Measurements from ENCODE around the gene PLEKHA6. TPM values are rescaled to one million over a fixed set of nuclear protein-coding genes. Genes with fewer than 3 reads are reported as not detected.

Gene PLEKHA6
- total RNA-seq, 1 experiment from 2014 or later = 2.1 TPM

GRCh38 chr1:204172404-204173029, 187.2 kb downstream of the PLEKHA6 start:
- peaks cover 32 to 34% of the 10 kb centered on the region in 2 experiments for H3K9me3 Mint-ChIP-seq
- H3K4me3 Mint-ChIP-seq = no peak overlapping the region

More at GRCh38 chr1:204172404-204173029, 187.2 kb downstream of the PLEKHA6 start:
- H3K79me2 ChIP-seq (ENCODE audit: insufficient read depth, low read length) = no peaks in the 10 kb centered on the region
- no peak overlapping the region for H3K9ac ChIP-seq (ENCODE audit: extremely low read depth, insufficient read length, low read length)
- H3K23ac ChIP-seq (ENCODE audit: insufficient read length, low read depth, low read length) = no peak overlapping the region
- WGBS (ENCODE audit: extremely low coverage, insufficient read length, low lambda C conversion rate) = no CpG with 5 or more reads among the region's 2 CpGs
- no peak overlapping the region for H2BK15ac ChIP-seq (ENCODE audit: low read depth, low read length)
- H3K4ac ChIP-seq (ENCODE audit: low read depth, low read length) = no peak overlapping the region
- no peak overlapping the region for H4K91ac ChIP-seq (ENCODE audit: insufficient read length, low read depth, low read length)
- H2AFZ ChIP-seq (ENCODE audit: low read length) = no peak overlapping the region
- Mint-ChIP-seq H3K27me3 (ENCODE audit: low read depth) (peaks cover 13% of the 10 kb centered on the region), H3K27ac (no peak overlapping the region; a peak in 1 of 7 replicates), H3K4me1 (no peaks in the 10 kb centered on the region), H3K36me3 (ENCODE audit: insufficient read depth in 1 of 3, low read depth in 3 of 3) (peaks cover 0 to 17% (median 8%) of the 10 kb centered on the region in 3 experiments; a peak in 5 of 7 replicates)
- H3K9me3 ChIP-seq (ENCODE audit: control insufficient read depth, low read depth, low read length) = peaks cover 21% of the 10 kb centered on the region
- no peak overlapping the region for H3K27ac ChIP-seq (ENCODE audit: insufficient read length, low read depth, low read length)
- H3K27me3 ChIP-seq (ENCODE audit: insufficient read depth, low read length) = no peaks in the 10 kb centered on the region
- no peak overlapping the region for H2BK20ac ChIP-seq (ENCODE audit: low read depth, low read length, poor library complexity, severe bottlenecking)
- no peak overlapping the region for H2BK5ac ChIP-seq (ENCODE audit: insufficient read length, low read length)
- H3K23me2 ChIP-seq (ENCODE audit: insufficient read length, low read depth, low read length, poor library complexity, severe bottlenecking) = no peaks in the 10 kb centered on the region
- H3T11ph ChIP-seq (ENCODE audit: low read length) = no peak overlapping the region
- no peak overlapping the region for H2BK120ac ChIP-seq (ENCODE audit: low read depth, low read length, poor library complexity, severe bottlenecking)
- no peak overlapping the region for H2BK12ac ChIP-seq (ENCODE audit: insufficient read length, low read depth, low read length)
- no peak for DNase-seq
- H3K4me2 ChIP-seq (ENCODE audit: insufficient read depth, insufficient read length, low read length) = no peak overlapping the region
- H4K5ac ChIP-seq (ENCODE audit: insufficient read length, low read depth, low read length) = no peak overlapping the region
- H3K4me1 ChIP-seq (ENCODE audit: insufficient read depth, low read length) = no peaks in the 10 kb centered on the region
- no peak overlapping the region for H3K18ac ChIP-seq (ENCODE audit: insufficient read length, low read depth, low read length)
- H3K56ac ChIP-seq (ENCODE audit: insufficient read length, low read depth, low read length) = no peak overlapping the region
- no peak overlapping the region for H3K14ac ChIP-seq (ENCODE audit: insufficient read depth, low read length)
- no peaks in the 10 kb centered on the region for H3K79me1 ChIP-seq (ENCODE audit: insufficient read depth, low read depth, low read length, poor library complexity, severe bottlenecking)
- no peak for TF ChIP-seq CTCF (conservative IDR thresholded peaks at IDR 0.05)
- no peaks in the 10 kb centered on the region for H4K20me1 ChIP-seq (ENCODE audit: control insufficient read depth, insufficient read depth, insufficient read length)
- no peak overlapping the region for H4K8ac ChIP-seq (replicated peaks; ENCODE audit: insufficient read length, low read depth, low read length)
- no peak overlapping the region for H2AK5ac ChIP-seq (ENCODE audit: insufficient read length, low read length)
